GM18505 (cell line): ENCODE results near the gene GSX1.
"Not testable (repeated sequence)": the region's sequence is repeated elsewhere in the genome, so short reads cannot be mapped to it uniquely, and the experiment has no call there.

Experiments used
- ATAC-seq: cut with Tn5 transposase; IDR thresholded peaks from one replicate; pipeline ENCODE4 v1.9.1; 2021; ENCODE audit not compliant: unreplicated experiment
- POLR2A ChIP-seq: IDR thresholded peaks from 4 replicates; pipeline ENCODE4 v1.6.1; 2011; ENCODE audit warnings: borderline replicate concordance; ENCODE audit not compliant: insufficient read depth, insufficient read length; ENCODE audit errors: extremely low read depth

GSX1 gene

DNA sequence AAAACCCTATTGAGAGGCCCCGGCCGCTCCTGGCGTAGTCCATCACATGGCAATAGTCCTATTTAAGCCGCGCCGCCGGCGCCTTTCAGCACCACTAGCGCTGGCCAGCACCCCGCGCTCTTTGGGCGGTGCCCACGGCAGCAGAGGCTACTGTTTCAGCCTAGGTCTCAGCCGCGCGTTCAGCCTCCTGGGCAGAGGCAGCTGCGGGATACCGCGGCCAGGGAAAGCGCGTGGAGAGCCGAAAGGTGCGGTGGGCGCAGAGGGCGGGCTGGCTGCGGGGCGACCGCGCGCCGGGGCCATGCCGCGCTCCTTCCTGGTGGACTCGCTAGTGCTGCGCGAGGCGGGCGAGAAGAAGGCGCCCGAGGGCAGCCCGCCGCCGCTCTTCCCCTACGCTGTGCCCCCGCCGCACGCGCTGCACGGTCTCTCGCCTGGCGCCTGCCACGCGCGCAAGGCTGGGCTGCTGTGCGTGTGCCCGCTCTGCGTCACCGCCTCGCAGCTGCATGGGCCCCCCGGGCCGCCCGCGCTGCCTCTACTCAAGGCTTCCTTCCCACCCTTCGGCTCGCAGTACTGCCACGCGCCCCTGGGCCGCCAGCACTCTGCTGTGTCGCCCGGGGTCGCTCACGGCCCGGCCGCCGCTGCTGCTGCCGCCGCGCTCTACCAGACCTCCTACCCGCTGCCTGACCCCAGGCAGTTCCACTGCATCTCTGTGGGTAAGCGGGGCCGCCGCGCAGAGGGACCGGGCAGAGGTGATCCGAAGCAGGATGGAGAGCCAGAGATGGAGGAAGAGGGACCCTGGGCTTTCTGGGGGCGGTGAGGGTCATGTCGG lies at the start of gene GSX1:
TSS of gene GSX1 (plus strand) at position 91 of the 826 bp plus-strand sequence. CDS start at position 299, 208 bp downstream.
- TF ChIP-seq POLR2A = no peak
- ATAC-seq = no peak

DNA sequence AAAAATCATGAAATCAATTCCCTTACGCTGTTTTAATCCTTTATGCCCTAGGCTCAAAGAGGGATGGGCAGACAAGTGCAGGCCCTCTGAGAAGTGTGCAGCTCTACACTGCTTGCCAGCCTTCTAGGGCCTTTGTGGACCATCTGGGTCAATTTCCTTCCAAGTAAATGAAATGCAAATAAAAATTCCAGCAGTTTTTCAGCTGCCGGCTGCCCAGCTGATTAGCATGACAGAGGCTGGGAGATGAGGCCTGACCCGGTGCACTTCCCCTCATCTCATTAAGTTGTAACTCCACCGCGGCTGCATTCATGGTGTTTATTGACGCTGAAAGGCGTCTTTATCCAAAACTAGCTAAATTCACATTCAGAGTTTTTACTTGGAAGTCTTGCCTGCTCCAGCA lies 47.5 kb upstream of the GSX1 start:
- ATAC-seq = no peak
- TF ChIP-seq POLR2A = no peak

DNA sequence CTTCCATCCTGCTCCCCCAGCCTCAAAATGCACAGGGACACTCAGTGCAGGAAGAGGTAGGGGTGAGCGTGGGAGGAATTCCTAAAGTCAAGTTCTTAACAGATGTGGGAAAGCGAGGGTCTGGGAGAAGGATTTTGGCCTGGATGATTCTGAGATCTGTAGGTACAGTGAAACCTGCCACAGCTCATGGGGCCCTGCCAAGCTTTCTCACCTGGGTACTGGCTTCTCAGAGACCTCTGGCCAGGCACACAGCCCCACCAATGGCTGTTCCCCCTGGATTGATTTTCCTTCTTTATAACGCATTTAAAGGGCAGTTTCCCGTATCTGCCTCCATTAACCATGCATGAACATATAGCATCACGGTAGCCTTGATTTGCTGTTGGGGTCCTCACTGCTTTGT lies 47.0 kb upstream of the GSX1 start:
- no peak for TF ChIP-seq POLR2A
- no peak for ATAC-seq

DNA sequence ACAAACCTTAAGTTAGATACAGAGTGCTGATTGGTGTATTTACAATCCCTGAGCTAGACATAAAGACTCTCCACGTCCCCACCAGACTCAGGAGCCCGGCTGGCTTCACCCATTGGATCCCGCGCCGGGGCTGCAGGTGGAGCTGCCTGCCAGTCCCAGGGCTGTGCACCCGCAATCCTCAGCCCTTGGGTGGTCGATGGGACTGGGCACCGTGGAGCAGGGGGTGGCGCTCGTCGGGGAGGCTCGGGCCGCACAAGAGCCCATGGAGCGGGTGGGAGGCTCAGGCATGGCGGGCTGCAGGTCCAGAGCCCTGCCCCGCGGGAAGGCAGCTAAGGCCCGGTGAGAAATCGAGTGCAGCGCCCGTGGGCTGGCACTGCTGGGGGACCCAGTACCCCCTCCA lies 44.1 kb upstream of the GSX1 start:
- not testable (repeated sequence) for ATAC-seq

DNA sequence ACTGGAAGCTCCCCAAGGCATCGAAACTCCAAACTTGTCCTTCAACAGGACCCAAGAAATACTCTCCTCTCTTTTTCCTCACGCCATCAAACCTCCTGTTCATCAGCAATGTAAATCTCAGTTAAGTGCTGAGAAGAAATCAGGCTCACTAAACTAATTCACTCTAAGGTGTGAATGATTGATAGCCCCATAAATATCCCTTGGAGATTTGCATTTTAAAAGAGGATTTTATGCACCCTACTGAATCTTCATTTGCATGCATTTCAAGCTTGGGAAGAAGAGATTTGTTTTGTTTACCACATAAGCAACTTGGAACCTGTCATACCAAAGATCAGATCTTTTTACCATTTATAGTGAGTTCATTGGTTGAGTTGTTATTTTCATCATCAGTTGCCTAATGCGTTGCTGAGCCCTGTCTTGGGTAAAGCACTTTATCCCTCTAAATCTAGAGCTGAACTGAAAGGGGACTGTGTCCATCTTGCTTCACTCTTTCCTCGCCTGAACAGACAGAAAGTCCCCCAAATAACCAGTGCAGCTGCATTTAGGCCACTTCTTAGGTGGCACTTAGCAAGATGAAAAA lies 40.2 kb upstream of the GSX1 start:
- ATAC-seq = no peak
- TF ChIP-seq POLR2A = no peak

DNA sequence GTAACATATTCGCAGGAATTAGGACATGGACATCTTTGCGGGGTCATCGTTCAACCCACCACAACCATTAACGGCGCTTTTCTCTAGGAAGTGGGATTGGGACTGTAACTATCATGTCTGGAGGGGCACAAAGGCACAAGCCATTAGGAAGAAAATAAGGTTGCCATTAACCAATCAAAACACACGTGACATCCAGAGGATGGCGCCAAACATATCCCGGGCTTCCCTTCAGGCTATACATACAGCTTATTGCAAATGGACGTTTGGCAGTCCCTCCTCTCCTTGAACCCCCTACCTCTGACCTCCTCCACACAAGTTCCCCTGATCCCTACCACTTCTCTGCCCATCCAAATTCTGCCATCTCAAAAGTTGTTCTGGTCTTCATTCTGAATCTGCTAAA lies 26.6 kb upstream of the GSX1 start:
- no peak for TF ChIP-seq POLR2A
- no peak for ATAC-seq

DNA sequence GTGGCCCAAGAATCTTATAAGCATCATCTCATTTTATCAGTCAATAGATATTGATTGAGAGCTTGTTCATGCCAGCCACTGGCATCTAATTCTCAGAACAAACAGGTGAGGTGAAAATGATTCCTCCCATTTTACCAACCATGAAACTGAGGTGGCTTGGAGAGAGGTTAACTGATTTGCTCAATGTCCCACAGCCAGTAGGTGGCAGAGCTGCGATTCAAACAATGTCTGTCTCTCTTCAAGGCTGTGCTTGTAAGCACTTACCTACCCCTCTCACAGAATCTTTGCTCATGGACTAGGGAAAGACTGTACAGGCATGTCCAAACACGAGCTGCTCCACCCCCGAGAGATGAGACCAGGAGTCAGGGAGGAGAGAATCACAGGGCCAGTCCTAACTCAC lies 21.5 kb upstream of the GSX1 start:
- TF ChIP-seq POLR2A = no peak
- ATAC-seq = no peak

DNA sequence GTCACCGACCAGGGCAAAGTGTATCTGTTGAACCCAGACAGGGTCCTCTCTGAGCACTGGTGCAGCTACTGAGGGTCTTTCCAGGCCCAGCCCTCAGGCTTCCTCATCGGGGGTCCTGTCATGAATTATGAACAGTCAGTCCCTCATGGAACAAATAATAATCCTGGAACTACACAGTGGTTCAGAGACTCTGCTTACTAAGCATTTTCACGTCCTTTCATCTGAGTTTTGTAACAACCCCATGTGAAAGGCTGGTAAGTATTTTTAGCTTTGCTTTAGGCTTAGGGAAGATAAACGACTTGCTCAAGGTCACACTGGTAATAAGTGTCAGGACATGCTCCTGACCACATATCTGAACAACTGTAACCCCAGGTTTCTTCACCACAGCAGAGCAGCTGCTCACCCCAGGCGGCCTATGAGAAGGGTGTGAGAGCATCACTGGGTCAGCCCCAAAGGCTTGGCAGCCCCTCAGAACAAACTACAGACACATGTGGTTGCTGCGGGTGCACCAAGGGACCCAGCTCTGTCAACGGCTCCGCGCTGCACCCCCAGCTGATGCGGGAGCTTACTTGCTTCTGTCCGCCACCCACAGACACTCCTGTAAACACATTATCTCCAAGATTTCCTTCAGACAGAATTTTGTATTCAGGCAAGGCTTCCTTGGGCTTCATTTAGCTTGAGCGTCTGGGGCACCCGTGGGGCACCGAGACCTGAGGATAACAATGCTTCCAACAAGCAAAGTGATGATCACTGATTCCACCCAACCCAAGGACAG lies 19.4 kb upstream of the GSX1 start:
- ATAC-seq = no peak
- no peak for TF ChIP-seq POLR2A

DNA sequence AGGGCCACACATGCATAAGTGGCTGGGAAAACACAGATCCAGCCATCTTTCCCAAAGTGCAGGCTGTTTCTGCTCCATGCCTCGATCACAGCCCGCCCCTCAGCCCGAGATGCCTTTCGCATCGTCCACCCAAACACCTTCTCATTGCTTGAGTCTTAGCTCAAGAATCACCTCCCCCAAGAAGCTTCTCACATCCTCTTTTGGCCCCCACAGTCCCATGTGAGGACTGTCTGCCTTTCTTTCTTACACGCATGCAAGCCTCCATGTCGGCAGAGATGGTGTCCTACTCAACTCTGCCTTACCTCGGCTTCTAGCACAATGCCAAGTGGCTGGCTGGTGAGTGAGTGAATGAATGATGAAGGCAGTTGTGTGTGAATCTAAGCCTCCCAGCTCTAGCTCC lies 18.1 kb upstream of the GSX1 start:
- ATAC-seq = no peak

DNA sequence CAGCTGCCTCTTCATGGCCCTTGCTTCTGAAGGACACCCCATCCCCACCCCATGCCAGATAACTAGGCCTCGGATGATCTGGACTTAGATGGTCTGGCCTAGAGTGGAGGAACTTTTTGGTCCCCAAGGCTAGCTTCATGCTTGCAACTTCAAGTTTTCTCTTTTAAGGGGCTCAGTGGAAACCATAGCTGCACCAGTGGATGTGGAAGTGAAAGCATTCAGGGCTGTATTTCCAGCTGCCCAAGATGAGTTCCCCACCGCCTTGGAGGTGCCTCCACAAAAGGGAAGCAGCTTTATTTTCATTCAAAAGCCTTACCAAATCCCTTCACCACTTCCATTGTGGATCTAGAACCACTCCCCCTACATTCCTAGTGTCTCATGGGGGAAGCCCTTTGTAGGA lies 17.6 kb upstream of the GSX1 start:
- ATAC-seq = no peak

More for the DNA sequence above, 18.1 kb upstream of the GSX1 start:
- no peak for TF ChIP-seq POLR2A

DNA sequence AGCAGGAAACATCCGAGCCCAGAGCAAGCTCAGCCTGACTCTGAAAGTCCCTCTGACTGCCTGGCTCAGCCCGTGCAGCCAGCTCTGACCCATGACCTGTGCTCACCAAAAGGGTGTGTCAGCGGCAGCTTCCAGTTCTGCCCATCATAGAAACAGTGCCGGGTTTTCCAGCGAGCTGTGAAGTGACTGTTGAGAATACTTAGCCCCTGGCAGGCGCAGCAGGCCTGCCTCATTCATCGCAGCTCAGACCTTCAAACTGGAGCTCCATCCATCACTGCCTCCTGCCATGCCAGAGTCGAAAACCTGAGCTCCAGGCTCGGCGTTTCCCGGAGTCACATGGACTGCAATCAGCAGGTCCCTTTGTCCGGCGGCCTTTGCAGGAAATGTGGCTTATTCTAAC lies 16.3 kb upstream of the GSX1 start:
- TF ChIP-seq POLR2A = no peak
- no peak for ATAC-seq

More for the DNA sequence above, 17.6 kb upstream of the GSX1 start:
- TF ChIP-seq POLR2A = no peak

DNA sequence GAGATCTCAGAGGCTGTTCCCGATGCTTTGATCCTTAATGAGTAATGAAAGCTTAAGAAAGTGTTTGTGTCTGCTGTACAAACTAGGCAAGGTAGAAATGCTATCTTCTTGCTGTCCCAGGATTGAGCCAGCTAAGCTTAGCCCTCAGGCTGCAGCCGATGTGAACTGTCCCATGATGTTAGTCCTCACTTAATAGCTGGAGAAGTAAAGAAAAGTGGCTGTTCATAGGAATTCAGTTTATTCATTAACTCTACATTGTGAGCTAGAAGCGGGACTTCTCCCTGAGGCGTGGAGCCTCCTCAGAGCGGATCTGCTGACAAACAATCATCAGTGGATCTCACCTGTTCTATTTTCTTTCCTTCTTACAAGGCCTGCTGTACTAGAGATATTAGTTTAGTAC lies 10.1 kb upstream of the GSX1 start:
- no peak for ATAC-seq
- TF ChIP-seq POLR2A = no peak

DNA sequence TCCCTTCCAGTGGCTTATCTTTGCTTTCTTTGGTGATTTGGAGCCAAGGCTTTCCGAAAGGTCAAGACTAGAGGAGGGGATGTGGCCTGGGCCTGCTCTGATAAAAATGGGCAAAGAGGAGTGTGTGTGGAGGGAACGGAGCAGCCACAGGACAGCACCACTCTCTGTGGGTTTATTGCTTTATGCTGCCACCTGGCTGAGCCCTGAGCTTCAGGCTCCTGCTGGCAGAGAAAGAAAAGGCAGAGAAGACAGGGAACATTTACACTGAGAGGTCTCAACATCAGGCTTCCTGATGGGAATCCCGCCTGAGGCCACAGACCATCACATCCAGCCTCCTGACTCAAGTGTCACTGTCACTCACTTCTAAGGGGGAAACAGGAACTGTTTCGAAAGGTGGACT lies 9.2 kb upstream of the GSX1 start:
- TF ChIP-seq POLR2A = no peak
- no peak for ATAC-seq

DNA sequence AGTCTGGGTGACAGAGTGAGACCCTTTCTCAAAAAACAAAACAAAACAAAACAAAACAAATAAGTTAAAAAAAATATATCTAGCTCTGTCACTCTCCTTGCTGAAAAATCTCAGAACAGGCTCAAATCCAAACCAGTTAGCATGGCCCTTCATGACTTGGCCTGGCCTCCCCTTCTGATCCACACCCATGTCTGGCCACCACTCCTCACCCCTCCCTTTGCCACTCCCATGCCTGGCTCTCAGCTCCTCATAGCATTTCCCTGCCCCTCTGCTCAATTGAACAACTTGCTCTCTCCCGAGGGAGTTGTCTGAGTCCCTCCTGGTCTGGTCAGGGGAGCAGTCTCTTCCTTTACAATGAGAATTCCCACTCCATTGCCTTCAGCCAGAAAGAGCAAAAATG lies 4.0 kb upstream of the GSX1 start:
- TF ChIP-seq POLR2A = no peak
- no peak for ATAC-seq
